ENCODE results near the gene SDK1. TPM values are rescaled to one million over a fixed set of nuclear protein-coding genes. Genes with fewer than 3 reads are reported as not detected.

SDK1 gene
- total and polyA plus RNA-seq, 8 donors = 1.6 to 11.2 (median 6.6) TPM

DNA sequence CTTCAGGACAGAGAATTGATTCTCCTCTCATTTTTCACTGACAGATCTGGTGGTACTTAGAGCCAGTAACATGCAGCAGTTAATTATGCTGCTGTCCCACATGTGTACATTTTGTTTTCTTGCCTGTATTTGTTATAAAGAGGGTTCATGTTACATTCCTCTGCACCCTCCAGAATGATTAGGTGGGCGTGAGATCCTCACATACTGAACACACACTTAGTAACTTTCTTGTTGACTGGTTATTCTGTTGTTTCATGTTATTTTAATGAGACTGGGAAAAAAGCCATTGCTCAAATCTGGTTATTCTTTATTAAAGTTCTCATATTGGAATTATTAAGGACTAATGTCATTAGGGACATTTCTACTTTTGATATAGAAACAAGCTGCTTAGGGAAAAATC, 409.1 kb downstream of the SDK1 start:
- peaks cover 0 to 18% (median 0%) of the 10 kb centered on the region in 4 donors for H3K4me1 ChIP-seq
- TF ChIP-seq EP300 (IDR thresholded peaks at IDR 0.05) (no peak), POLR2A (IDR thresholded peaks at IDR 0.05) (no peak), POLR2AphosphoS5 (IDR thresholded peaks at IDR 0.05) (no peak)
- TF ChIP-seq, protein P1, sequence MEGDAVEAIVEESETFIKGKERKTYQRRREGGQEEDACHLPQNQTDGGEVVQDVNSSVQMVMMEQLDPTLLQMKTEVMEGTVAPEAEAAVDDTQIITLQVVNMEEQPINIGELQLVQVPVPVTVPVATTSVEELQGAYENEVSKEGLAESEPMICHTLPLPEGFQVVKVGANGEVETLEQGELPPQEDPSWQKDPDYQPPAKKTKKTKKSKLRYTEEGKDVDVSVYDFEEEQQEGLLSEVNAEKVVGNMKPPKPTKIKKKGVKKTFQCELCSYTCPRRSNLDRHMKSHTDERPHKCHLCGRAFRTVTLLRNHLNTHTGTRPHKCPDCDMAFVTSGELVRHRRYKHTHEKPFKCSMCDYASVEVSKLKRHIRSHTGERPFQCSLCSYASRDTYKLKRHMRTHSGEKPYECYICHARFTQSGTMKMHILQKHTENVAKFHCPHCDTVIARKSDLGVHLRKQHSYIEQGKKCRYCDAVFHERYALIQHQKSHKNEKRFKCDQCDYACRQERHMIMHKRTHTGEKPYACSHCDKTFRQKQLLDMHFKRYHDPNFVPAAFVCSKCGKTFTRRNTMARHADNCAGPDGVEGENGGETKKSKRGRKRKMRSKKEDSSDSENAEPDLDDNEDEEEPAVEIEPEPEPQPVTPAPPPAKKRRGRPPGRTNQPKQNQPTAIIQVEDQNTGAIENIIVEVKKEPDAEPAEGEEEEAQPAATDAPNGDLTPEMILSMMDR (IDR thresholded peaks at IDR 0.05) = no peak
- DNase-seq = no peak

DNA sequence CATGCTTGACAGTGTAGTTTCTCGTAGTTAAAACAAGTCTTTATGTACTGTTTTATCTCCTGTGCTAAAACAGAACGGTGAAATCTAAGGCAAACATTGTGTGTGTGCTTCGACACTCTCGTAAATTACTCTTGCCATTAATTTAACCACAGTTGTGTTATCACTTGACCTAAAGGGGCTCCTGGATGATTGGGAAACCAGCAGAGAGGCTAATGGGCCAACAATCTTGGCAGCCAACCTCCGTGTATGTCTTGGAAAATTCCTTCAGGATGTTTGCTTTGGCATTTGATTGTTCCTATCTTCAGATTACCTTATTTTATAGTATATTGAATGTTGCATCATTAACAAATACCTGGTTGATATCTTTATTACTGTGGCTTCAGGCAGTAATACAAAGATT, 409.5 kb downstream of the SDK1 start:
- no peaks in the 10 kb centered on the region for H3K36me3 ChIP-seq
- H3K4me3 ChIP-seq = no peak overlapping the region
- H3K9me3 ChIP-seq = peaks cover 0 to 8% (median 6%) of the 10 kb centered on the region in 4 donors
- H3K27ac ChIP-seq = no peak overlapping the region
- peaks cover 0 to 18% (median 0%) of the 10 kb centered on the region in 4 donors for H3K4me1 ChIP-seq
- intact Hi-C loops (cut with DNase I; ENCODE audit: low total_unique reads) = no loop called here
- TF ChIP-seq, protein P1 (IDR thresholded peaks at IDR 0.05) = no peak
- no peak for TF ChIP-seq POLR2A (IDR thresholded peaks at IDR 0.05)
- TF ChIP-seq POLR2AphosphoS5 (IDR thresholded peaks at IDR 0.05) = peak in 2 of 3 donors; percentile 40 to 73
- no peaks in the 10 kb centered on the region for H3K27me3 ChIP-seq
- whole genome bisulfite sequencing, 5 donors = 13 to 36% (median 23%) methylated on average over 5 of the region's 5 CpGs
- peak; percentile 24 to 53 for DNase-seq

More for the DNA sequence above, 409.1 kb downstream of the SDK1 start:
- H3K9me3 ChIP-seq = peaks cover 0 to 8% (median 6%) of the 10 kb centered on the region in 4 donors
- H3K27ac ChIP-seq = no peak overlapping the region
- intact Hi-C loops (cut with DNase I; ENCODE audit: low total_unique reads) = no loop called here
- no peaks in the 10 kb centered on the region for H3K27me3 ChIP-seq
- WGBS, 5 donors = 21 to 55% (median 40%) methylated on average over 1 of the region's 1 CpG
- H3K36me3 ChIP-seq = no peaks in the 10 kb centered on the region
- no peak overlapping the region for H3K4me3 ChIP-seq

DNA sequence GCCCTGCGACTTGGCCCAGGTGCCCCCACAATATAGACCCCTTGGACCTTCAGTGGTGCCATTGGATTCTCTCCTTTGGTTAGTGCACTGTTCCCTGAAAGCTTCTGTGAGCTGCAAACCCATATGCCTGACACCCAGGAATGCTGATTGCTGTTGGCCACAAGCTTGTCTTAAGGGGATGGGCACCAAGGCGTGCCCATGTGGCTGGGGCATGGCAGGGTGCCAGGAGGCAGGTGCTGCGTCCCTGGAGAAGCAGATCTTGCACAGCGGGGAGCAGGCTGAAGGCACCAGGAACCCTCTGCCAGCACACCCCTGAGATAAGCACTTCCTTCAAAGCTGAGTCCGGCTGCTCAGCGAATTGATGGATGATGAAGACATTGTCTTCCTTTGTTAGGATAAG, 411.8 kb downstream of the SDK1 start:
- peaks cover 0 to 8% (median 6%) of the 10 kb centered on the region in 4 donors for H3K9me3 ChIP-seq
- intact Hi-C loops (cut with DNase I; ENCODE audit: low total_unique reads) = no loop called here
- WGBS, 5 donors = 24 to 44% (median 41%) methylated on average over 6 of the region's 6 CpGs
- peaks cover 0 to 18% (median 0%) of the 10 kb centered on the region in 4 donors for H3K4me1 ChIP-seq
- DNase-seq = peak; percentile 42 to 50
- no peak overlapping the region for H3K27ac ChIP-seq
- H3K36me3 ChIP-seq = no peaks in the 10 kb centered on the region
- TF ChIP-seq, protein P1 (IDR thresholded peaks at IDR 0.05) = no peak
- TF ChIP-seq POLR2A (IDR thresholded peaks at IDR 0.05) (no peak), EP300 (IDR thresholded peaks at IDR 0.05) (no peak), POLR2AphosphoS5 (IDR thresholded peaks at IDR 0.05) (no peak)
- no peak overlapping the region for H3K4me3 ChIP-seq
- no peaks in the 10 kb centered on the region for H3K27me3 ChIP-seq

DNA sequence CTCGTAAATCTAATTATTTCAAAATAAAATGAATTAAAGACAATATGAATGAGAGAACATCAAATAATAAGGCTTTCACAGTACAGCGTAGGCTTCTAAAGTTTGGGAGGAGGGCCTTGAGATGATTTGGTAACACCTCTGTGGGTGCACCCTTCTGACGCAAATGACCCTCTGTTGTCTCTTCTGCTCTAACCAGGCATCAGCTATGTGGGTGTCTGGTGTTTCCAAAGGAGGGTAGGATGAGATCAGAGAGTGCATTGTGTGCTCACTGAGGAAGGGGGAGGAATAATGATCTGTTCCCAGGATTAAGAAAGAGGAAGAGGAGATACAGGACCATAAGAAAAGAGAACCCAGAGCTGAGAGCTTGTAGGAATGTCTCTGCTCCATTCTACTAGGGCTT, 420.4 kb downstream of the SDK1 start:
- Histone ChIP-seq H3K4me1 (peaks cover 0 to 4% (median 0%) of the 10 kb centered on the region in 4 donors), H3K9me3 (no peaks in the 10 kb centered on the region), H3K36me3 (no peaks in the 10 kb centered on the region), H3K27ac (no peak overlapping the region), H3K27me3 (no peaks in the 10 kb centered on the region), H3K4me3 (no peak overlapping the region)
- intact Hi-C loops (cut with DNase I; ENCODE audit: low total_unique reads) = no loop called here
- no peak for DNase-seq
- TF ChIP-seq EP300 (IDR thresholded peaks at IDR 0.05) (no peak), POLR2AphosphoS5 (IDR thresholded peaks at IDR 0.05) (no peak), POLR2A (IDR thresholded peaks at IDR 0.05) (no peak)
- TF ChIP-seq, protein P1 (IDR thresholded peaks at IDR 0.05) = no peak
- 93 to 96% (median 94%) methylated on average over 3 of the region's 3 CpGs for WGBS, 5 donors
